Ovary (tissue), 3 donors: ENCODE results near the gene D2HGDH.

ENCODE experiments used
- CTCF ChIP-seq, 3 donors: fragments of 450-650 bp in 2 of 3; fragments of 200-600 bp in 1 of 3; IDR thresholded peaks; one replicate each; pipeline versions ENCODE4 v1.5.1 to v1.8.0; 2016 to 2022; ENCODE audit warnings: antibody characterized with exemption in 3 of 3, mild to moderate bottlenecking in 1 of 3
- EP300 ChIP-seq: sonication (generic); formaldehyde crosslinking; IDR thresholded peaks from one replicate; pipeline ENCODE4 v1.6.1; 2017; ENCODE audit warnings: antibody characterized with exemption
- POLR2A ChIP-seq: fragments of 450-650 bp; IDR thresholded peaks from one replicate; pipeline ENCODE4 v1.6.1; 2017; ENCODE audit warnings: antibody characterized with exemption, mild to moderate bottlenecking, moderate library complexity
- donor health status: DM: no; HTN: no; CAD: no.

GRCh38 chr2:241752253-241752652, 17.8 kb downstream of the D2HGDH start:
- TF ChIP-seq EP300 (no peak), POLR2A (no peak), CTCF (IDR thresholded peaks at IDR 0.05) (no peak)
